K562 (cell line): ENCODE measurements around the gene PPP4C. TPM values are rescaled to one million over a fixed set of nuclear protein-coding genes. Genes with fewer than 3 reads are reported as not detected.

Source experiments
- ATAC-seq: fragments of 200-7000 bp; cut with Tn5 transposase; 3 replicates; pipeline ENCODE4 v1.9.1; 2020; ENCODE audit warnings: moderate library complexity
- BruUV-seq: library from RNA; stranded (reverse); fragments of 400-500 nt; replicated peaks from 2 replicates; lab custom pipeline; 2021; lab: Mats Ljungman, UMichigan
- CTCF ChIA-PET: fragments of 300-600 bp; formaldehyde crosslinking; extraction: SDS; loops from one replicate; lab custom pipeline; 2021; ENCODE audit warnings: low intra/inter-chr PET ratio; lab: Yijun Ruan, JAX
- POLR2A ChIA-PET: fragments of 300-600, 350-650 bp; sonication (Branson Sonifier 250); formaldehyde crosslinking; extraction: SDS; loops from one replicate; lab custom pipeline; 2021; ENCODE audit warnings: antibody characterized with exemption, inconsistent platforms; lab: Yijun Ruan, JAX
- DNase-seq, 4 experiments: peaks; one replicate each; pipeline versions ENCODE4 v3.0.0 to v3.0.0-alpha.2; 2011 to 2018; ENCODE audit warnings: low spot score in 3 of 4, mixed read lengths in 3 of 4; ENCODE audit errors: extremely low read depth in 1 of 4
- FAIRE-seq: peaks from 2 replicates; lab custom pipeline; 2011; peaks lifted over from hg19 to GRCh38; lab: Jason Lieb, UNC
- H2AFZ ChIP-seq: 2 replicates; pipeline ENCODE4 v1.6.0; 2011; ENCODE audit warnings: low read depth, low read length, control low read depth, inconsistent platforms
- H3K27ac ChIP-seq: fragments of 200-600 bp; 3 replicates; pipeline ENCODE4 v1.8.0; 2011; ENCODE audit warnings: low read depth, mild to moderate bottlenecking, control low read depth, inconsistent platforms, low read length, moderate library complexity, mixed read lengths; ENCODE audit errors: extremely low read depth
- H3K27me3 ChIP-seq, 2 experiments: fragments of 300-600 bp in 1 of 2; 2 replicates in 1 of 2; 3 replicates in 1 of 2; pipeline versions ENCODE4 v1.6.0 to v1.8.0; 2011; ENCODE audit warnings: inconsistent platforms in 2 of 2, low read length in 2 of 2, mild to moderate bottlenecking in 1 of 2, mixed read lengths in 1 of 2, moderate library complexity in 1 of 2; ENCODE audit not compliant: control insufficient read depth in 2 of 2, insufficient read depth in 2 of 2
- H3K36me3 ChIP-seq: fragments of 300-600 bp; 3 replicates; pipeline ENCODE4 v1.8.0; 2011; ENCODE audit warnings: mild to moderate bottlenecking, low read length, inconsistent platforms; ENCODE audit not compliant: control insufficient read depth, insufficient read depth
- H3K4me1 ChIP-seq, 2 experiments: fragments of 200-600 bp in 1 of 2; replicated peaks in 1 of 2; 2 replicates in 1 of 2; 3 replicates in 1 of 2; pipeline versions ENCODE4 v1.5.1 to v1.8.0; 2011; ENCODE audit warnings: inconsistent platforms in 2 of 2, low read length in 2 of 2, mild to moderate bottlenecking in 1 of 2, mixed read lengths in 1 of 2, moderate library complexity in 1 of 2; ENCODE audit not compliant: control insufficient read depth in 2 of 2, insufficient read depth in 2 of 2
- H3K4me2 ChIP-seq: 2 replicates; pipeline ENCODE4 v1.6.1; 2011; ENCODE audit warnings: low read length, control low read depth, inconsistent platforms, mixed read lengths; ENCODE audit not compliant: insufficient read depth
- H3K4me3 ChIP-seq: fragments of 200-600 bp; sonication (generic), shearing (Covaris generic); 2 replicates; pipeline ENCODE4 v1.5.1; 2016; ENCODE audit warnings: control low read depth, inconsistent platforms
- H3K79me2 ChIP-seq: fragments of 200-600 bp; 3 replicates; pipeline ENCODE4 v1.8.0; 2011; ENCODE audit warnings: low read length, inconsistent platforms; ENCODE audit not compliant: control insufficient read depth, insufficient read depth
- H3K9ac ChIP-seq, 2 experiments: 2 replicates each; pipeline versions ENCODE4 v1.6.0 to v1.6.1; 2011; ENCODE audit warnings: low read depth in 2 of 2, low read length in 2 of 2, control low read depth in 1 of 2, inconsistent platforms in 1 of 2, mild to moderate bottlenecking in 1 of 2, mixed read lengths in 1 of 2; ENCODE audit not compliant: insufficient read depth in 1 of 2
- H3K9me1 ChIP-seq: one replicate; pipeline ENCODE4 v1.6.0; 2011; ENCODE audit warnings: inconsistent platforms, mild to moderate bottlenecking, low read length, moderate library complexity; ENCODE audit not compliant: control insufficient read depth, insufficient read depth
- H3K9me3 ChIP-seq: replicated peaks from 2 replicates; pipeline ENCODE4 v1.5.1; 2011; ENCODE audit warnings: low read depth, low read length, inconsistent platforms; ENCODE audit not compliant: control insufficient read depth, insufficient read depth
- H4K20me1 ChIP-seq: replicated peaks from 2 replicates; pipeline ENCODE4 v1.6.1; 2011; ENCODE audit warnings: low read length, inconsistent platforms, mixed read lengths; ENCODE audit not compliant: control insufficient read depth, insufficient read depth
- BCOR ChIP-seq: fragments of 450-650 bp; IDR thresholded peaks from 2 replicates; pipeline ENCODE4 v1.6.1; 2016
- CREB1 ChIP-seq, 2 experiments: sonication (generic) in 1 of 2; formaldehyde crosslinking in 1 of 2; IDR thresholded peaks; 2 replicates each; pipeline versions ENCODE4 v1.6.1 to v1.8.0; 2012 to 2022; ENCODE audit warnings: inconsistent platforms in 1 of 2, mild to moderate bottlenecking in 1 of 2, missing genetic modification reagents in 1 of 2, moderate library complexity in 1 of 2
- ESRRB ChIP-seq: fragments of 250-450 bp; sonication (Bioruptor Pico); IDR thresholded peaks from 2 replicates; pipeline ENCODE4 v1.5.0; 2020; ENCODE audit warnings: mild to moderate bottlenecking, moderate library complexity, borderline replicate concordance
- LEF1 ChIP-seq: fragments of 450-650 bp; IDR thresholded peaks from 2 replicates; pipeline ENCODE4 v1.6.1; 2016; ENCODE audit warnings: mild to moderate bottlenecking
- NR3C1 ChIP-seq: sonication (generic); formaldehyde crosslinking; IDR thresholded peaks from 2 replicates; pipeline ENCODE4 v1.8.1; 2022; ENCODE audit warnings: missing genetic modification reagents
- PRPF4 ChIP-seq: fragments of 200-400 bp; formaldehyde crosslinking; IDR thresholded peaks from one replicate; pipeline ENCODE4 v1.6.1; 2017; ENCODE audit warnings: low read length, low read depth, mild to moderate bottlenecking; ENCODE audit not compliant: insufficient read depth, poor library complexity, severe bottlenecking
- RAD21 ChIP-seq, 2 experiments: fragments of 250-450 bp in 1 of 2; fragments of 450-650 bp in 1 of 2; sonication (Bioruptor Pico) in 1 of 2; formaldehyde crosslinking in 1 of 2; IDR thresholded peaks in 1 of 2; conservative IDR thresholded peaks in 1 of 2; 2 replicates each; pipeline versions ENCODE4 v1.4.0 to v1.8.0; 2020 to 2022; ENCODE audit warnings: mild to moderate bottlenecking in 2 of 2, moderate library complexity in 1 of 2
- REST ChIP-seq, 2 experiments: fragments of 450-650 bp; formaldehyde crosslinking in 1 of 2; IDR thresholded peaks; 2 replicates each; pipeline versions ENCODE4 v1.4.0 to v1.6.1; 2014 to 2020; ENCODE audit warnings: mild to moderate bottlenecking in 2 of 2, borderline replicate concordance in 1 of 2, low read depth in 1 of 2
- RFX5 ChIP-seq: IDR thresholded peaks from 2 replicates; pipeline ENCODE4 v1.6.1; 2011; ENCODE audit warnings: low read depth, mild to moderate bottlenecking, improper control_type of control experiment, low read length
- SRSF9 ChIP-seq: fragments of 200-400 bp; formaldehyde crosslinking; IDR thresholded peaks from 2 replicates; pipeline ENCODE4 v1.6.1; 2017; ENCODE audit warnings: low read depth, low read length, borderline replicate concordance
- ZBTB17 ChIP-seq: fragments of 450-650 bp; formaldehyde crosslinking; IDR thresholded peaks from 2 replicates; pipeline ENCODE4 v1.4.0; 2020; ENCODE audit warnings: mild to moderate bottlenecking
- ZNF79 ChIP-seq: fragments of 250-450 bp; sonication (Bioruptor Pico); IDR thresholded peaks from 2 replicates; pipeline ENCODE4 v1.4.0; 2020; ENCODE audit warnings: low read depth, mild to moderate bottlenecking, moderate library complexity
- WGBS: fragments of 100-300 bp; shearing (Covaris generic); methylation state at CpG from one replicate; pipeline ENCODE4 v1.1.6; 2016; ENCODE audit warnings: low coverage, mixed read lengths; ENCODE audit not compliant: insufficient coverage; ENCODE audit errors: missing lambda C conversion rate; 5-methylcytosine and 5-hydroxymethylcytosine counted together
- in situ Hi-C: fragments of 300-500 bp; cut with MboI; formaldehyde crosslinking; loops from 4 replicates; pipeline ENCODE4 v1.15.0; 2018; ENCODE audit warnings: inconsistent platforms, mixed read lengths
- intact Hi-C: fragments of 100-400 bp; cut with micrococcal nuclease; formaldehyde crosslinking; loops from 2 replicates; pipeline ENCODE4 v1.14.2; 2022
- polyA plus RNA-seq, 8 experiments: library from polyadenylated mRNA; depleted of rRNA in 4 of 8; stranded (reverse) in 5 of 8; unstranded in 3 of 8; fragments of >200 nt; fragmentation: Nextera tagmentation in 2 of 8; fragmentation: Illumina TruSeq in 1 of 8; extraction: Ambion mirVana in 2 of 8; extraction: Trizol in 1 of 8; gene quantifications; 2 replicates each; pipeline versions ENCODE4 v1.2.1 to v1.2.3, GENCODE V29; 2011 to 2014; ENCODE audit warnings: inconsistent platforms in 1 of 8, missing spikeins in 1 of 8
- total RNA-seq, 7 experiments: library from RNA; depleted of rRNA in 6 of 7; stranded (reverse); fragments of >200 nt in 6 of 7; fragmentation: Illumina TruSeq in 2 of 7; extraction: Trizol in 2 of 7; gene quantifications; 2 replicates each; pipeline versions ENCODE4 v1.2.1 to v1.2.3, GENCODE V29; 2011 to 2021; ENCODE audit warnings: low replicate concordance in 1 of 7
- TF ChIP-seq, protein P1 (sequence below): fragments of 450-650 bp; formaldehyde crosslinking; IDR thresholded peaks from 2 replicates; pipeline ENCODE4 v1.4.0; 2020; ENCODE audit warnings: mild to moderate bottlenecking, moderate library complexity

PPP4C gene
- total and polyA plus RNA-seq, 9 of the 15 experiments (the other 6 are each of a cell fraction or from before 2014, with no cell fraction given), result 3.5 to 183 (median 131) TPM

GRCh38 chr16:30041841-30042240 lies 34.0 kb upstream of the PPP4C start:
- Histone ChIP-seq H3K4me3 (no peak overlapping the region), H4K20me1 (no peaks in the 10 kb centered on the region), H2AFZ (no peak overlapping the region), H3K27me3 (peaks cover 0 to 8% of the 10 kb centered on the region in 2 experiments; a peak in 2 of 5 replicates), H3K4me1 (peaks cover 0 to 5% of the 10 kb centered on the region in 2 experiments; a peak in 3 of 5 replicates), H3K4me2 (no peak overlapping the region), H3K36me3 (no peaks in the 10 kb centered on the region), H3K27ac (no peak overlapping the region), H3K79me2 (no peaks in the 10 kb centered on the region), H3K9me3 (no peaks in the 10 kb centered on the region), H3K9ac (no peak overlapping the region), H3K9me1 (no peaks in the 10 kb centered on the region)
- intact Hi-C loops, result no loop called here
- FAIRE-seq (peak; percentile 57), DNase-seq (peak in 1 of 4 experiments; percentile 44), ATAC-seq (no peak)
- no TSS peak for BruUV-seq
- in situ Hi-C loops, result no loop called here
- 0% methylated on average over 5 of the region's 5 CpGs for WGBS
- CTCF ChIA-PET, result interaction anchor here (0.6 to 0.7 kb wide), 2 partner anchors 98 to 652 kb away, joined by 3 read pairs; no protein-coding TSS in a partner anchor
- POLR2A ChIA-PET, result interaction anchor here (1.1 kb wide), 1 partner anchor 11 kb away, joined by 3 read pairs; a partner anchor contains a TSS
- TF ChIP-seq BCOR, result no peak
- TF ChIP-seq PRPF4, result no peak
- TF ChIP-seq ZNF79, result no peak
- no peak for TF ChIP-seq LEF1
- no peak for TF ChIP-seq SRSF9
- TF ChIP-seq, protein P1, sequence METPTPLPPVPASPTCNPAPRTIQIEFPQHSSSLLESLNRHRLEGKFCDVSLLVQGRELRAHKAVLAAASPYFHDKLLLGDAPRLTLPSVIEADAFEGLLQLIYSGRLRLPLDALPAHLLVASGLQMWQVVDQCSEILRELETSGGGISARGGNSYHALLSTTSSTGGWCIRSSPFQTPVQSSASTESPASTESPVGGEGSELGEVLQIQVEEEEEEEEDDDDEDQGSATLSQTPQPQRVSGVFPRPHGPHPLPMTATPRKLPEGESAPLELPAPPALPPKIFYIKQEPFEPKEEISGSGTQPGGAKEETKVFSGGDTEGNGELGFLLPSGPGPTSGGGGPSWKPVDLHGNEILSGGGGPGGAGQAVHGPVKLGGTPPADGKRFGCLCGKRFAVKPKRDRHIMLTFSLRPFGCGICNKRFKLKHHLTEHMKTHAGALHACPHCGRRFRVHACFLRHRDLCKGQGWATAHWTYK (CRISPR knock-in tag), result no peak
- TF ChIP-seq RFX5, result no peak
- no peak for TF ChIP-seq ESRRB (CRISPR knock-in tag)
- TF ChIP-seq REST (IDR thresholded peaks at IDR 0.05; ENCODE audit: borderline replicate concordance), result peak; percentile 8; the same call in 1 of the 2 replicates
- no peak for TF ChIP-seq REST (CRISPR knock-in tag; IDR thresholded peaks at IDR 0.05; ENCODE audit: low read depth)
- no peak for TF ChIP-seq CREB1 (IDR thresholded peaks at IDR 0.05)
- TF ChIP-seq CREB1 (CRISPR knock-in tag; IDR thresholded peaks at IDR 0.05), result no peak
- TF ChIP-seq ZBTB17, result no peak
- TF ChIP-seq NR3C1 (CRISPR knock-in tag), result no peak
- TF ChIP-seq RAD21 (CRISPR knock-in tag; conservative IDR thresholded peaks at IDR 0.05 in 1 of 2, IDR thresholded peaks at IDR 0.05 in 1 of 2), result peak; percentile 57 to 58
